ENCODE data around the gene MRPL22.
"Not testable (repeated sequence)": the region's sequence is repeated elsewhere in the genome, so short reads cannot be mapped to it uniquely, and the experiment has no call there.

The MRPL22 gene

GRCh38 chr5:154971501-154971900 is 30.6 kb downstream of the MRPL22 start:
- no peaks in the 10 kb centered on the region for H3K27me3 ChIP-seq (ENCODE audit: insufficient read depth, low read length, poor library complexity)
- no peak for DNase-seq
- H3K4ac ChIP-seq (ENCODE audit: low read depth, low read length), result no peak overlapping the region
- no peak overlapping the region for H2BK15ac ChIP-seq (replicated peaks; ENCODE audit: low read depth)
- H3K23ac ChIP-seq (ENCODE audit: low read length), result no peak overlapping the region
- no peak overlapping the region for H2BK5ac ChIP-seq (ENCODE audit: low read length)
- no peaks in the 10 kb centered on the region for H3K79me1 ChIP-seq (ENCODE audit: low read length)
- no peak overlapping the region for H2BK120ac ChIP-seq (ENCODE audit: low read depth, low read length)
- H3K4me3 ChIP-seq (ENCODE audit: low read length), result no peak overlapping the region
- no peak overlapping the region for H3K56ac ChIP-seq (ENCODE audit: low read length)
- no peak overlapping the region for H4K8ac ChIP-seq (ENCODE audit: low read depth, low read length)
- no CpG with 5 or more reads among the region's 2 CpGs for WGBS (ENCODE audit: extremely low coverage, insufficient coverage, low lambda C conversion rate)
- H3K4me1 ChIP-seq (ENCODE audit: control insufficient read depth, low read depth, low read length), result no peaks in the 10 kb centered on the region
- H3K79me2 ChIP-seq (ENCODE audit: control insufficient read depth, insufficient read depth, low read length), result no peaks in the 10 kb centered on the region
- no peak overlapping the region for H3K4me2 ChIP-seq (ENCODE audit: low read length)
- H4K5ac ChIP-seq (ENCODE audit: low read length), result no peak overlapping the region
- no peak overlapping the region for H3K9ac ChIP-seq (ENCODE audit: low read length)
- no peak overlapping the region for H3K27ac ChIP-seq (ENCODE audit: low read depth, low read length)
- H2AK5ac ChIP-seq (ENCODE audit: low read length), result no peak overlapping the region
- H3K18ac ChIP-seq (ENCODE audit: low read length), result no peak overlapping the region
- H3K36me3 ChIP-seq (ENCODE audit: control insufficient read depth, insufficient read depth, low read length), result no peaks in the 10 kb centered on the region

- DNase-seq, result peak; percentile 45
- no peak overlapping the region for H2BK5ac ChIP-seq (ENCODE audit: low read length)
These were observed 31.7 kb downstream of the MRPL22 start for GRCh38 chr5:154972476-154973080.

GRCh38 chr5:154976082-154976481 is 35.2 kb downstream of the MRPL22 start:
- not testable (repeated sequence) for H3K36me3 ChIP-seq (ENCODE audit: control insufficient read depth, insufficient read depth, low read length); H3K4me2 ChIP-seq (ENCODE audit: low read length); H3K9ac ChIP-seq (ENCODE audit: low read length); H2BK5ac ChIP-seq (ENCODE audit: low read length); H2BK15ac ChIP-seq (replicated peaks; ENCODE audit: low read depth); H3K18ac ChIP-seq (ENCODE audit: low read length); H4K8ac ChIP-seq (ENCODE audit: low read depth, low read length); H3K4ac ChIP-seq (ENCODE audit: low read depth, low read length); H3K4me3 ChIP-seq (ENCODE audit: low read length); H3K56ac ChIP-seq (ENCODE audit: low read length); H2AK5ac ChIP-seq (ENCODE audit: low read length); H3K79me2 ChIP-seq (ENCODE audit: control insufficient read depth, insufficient read depth, low read length); H3K27me3 ChIP-seq (ENCODE audit: insufficient read depth, low read length, poor library complexity); H3K79me1 ChIP-seq (ENCODE audit: low read length); H3K23ac ChIP-seq (ENCODE audit: low read length); H2BK120ac ChIP-seq (ENCODE audit: low read depth, low read length); DNase-seq; H4K5ac ChIP-seq (ENCODE audit: low read length); H3K27ac ChIP-seq (ENCODE audit: low read depth, low read length); H3K4me1 ChIP-seq (ENCODE audit: control insufficient read depth, low read depth, low read length)
- no CpG with 5 or more reads among the region's 9 CpGs for WGBS (ENCODE audit: extremely low coverage, insufficient coverage, low lambda C conversion rate)

More at GRCh38 chr5:154972476-154973080, 31.7 kb downstream of the MRPL22 start:
- no peak overlapping the region for H3K4ac ChIP-seq (ENCODE audit: low read depth, low read length)
- no peak overlapping the region for H3K4me3 ChIP-seq (ENCODE audit: low read length)
- no peak overlapping the region for H4K8ac ChIP-seq (ENCODE audit: low read depth, low read length)
- no peak overlapping the region for H3K27ac ChIP-seq (ENCODE audit: low read depth, low read length)
- H3K4me2 ChIP-seq (ENCODE audit: low read length), result no peak overlapping the region
- no peak overlapping the region for H2BK15ac ChIP-seq (replicated peaks; ENCODE audit: low read depth)
- no peak overlapping the region for H3K23ac ChIP-seq (ENCODE audit: low read length)
- no peaks in the 10 kb centered on the region for H3K79me2 ChIP-seq (ENCODE audit: control insufficient read depth, insufficient read depth, low read length)
- no peak overlapping the region for H3K18ac ChIP-seq (ENCODE audit: low read length)
- H3K56ac ChIP-seq (ENCODE audit: low read length), result no peak overlapping the region
- no peaks in the 10 kb centered on the region for H3K36me3 ChIP-seq (ENCODE audit: control insufficient read depth, insufficient read depth, low read length)
- no peaks in the 10 kb centered on the region for H3K27me3 ChIP-seq (ENCODE audit: insufficient read depth, low read length, poor library complexity)
- H3K79me1 ChIP-seq (ENCODE audit: low read length), result no peaks in the 10 kb centered on the region
- no peak overlapping the region for H2BK120ac ChIP-seq (ENCODE audit: low read depth, low read length)
- no peak overlapping the region for H2AK5ac ChIP-seq (ENCODE audit: low read length)
- no CpG with 5 or more reads among the region's 2 CpGs for WGBS (ENCODE audit: extremely low coverage, insufficient coverage, low lambda C conversion rate)
- no peak overlapping the region for H3K9ac ChIP-seq (ENCODE audit: low read length)
- no peak overlapping the region for H4K5ac ChIP-seq (ENCODE audit: low read length)
- H3K4me1 ChIP-seq (ENCODE audit: control insufficient read depth, low read depth, low read length), result no peaks in the 10 kb centered on the region

- no peak overlapping the region for H4K5ac ChIP-seq (ENCODE audit: low read length)
- no peak overlapping the region for H3K23ac ChIP-seq (ENCODE audit: low read length)
- H3K4me2 ChIP-seq (ENCODE audit: low read length), result no peak overlapping the region
- H3K4me1 ChIP-seq (ENCODE audit: control insufficient read depth, low read depth, low read length), result no peaks in the 10 kb centered on the region
- no peaks in the 10 kb centered on the region for H3K79me1 ChIP-seq (ENCODE audit: low read length)
- WGBS (ENCODE audit: extremely low coverage, insufficient coverage, low lambda C conversion rate), result no CpG with 5 or more reads among the region's 1 CpG
- H2BK120ac ChIP-seq (ENCODE audit: low read depth, low read length), result no peak overlapping the region
- no peak overlapping the region for H3K4me3 ChIP-seq (ENCODE audit: low read length)
- no peak overlapping the region for H3K56ac ChIP-seq (ENCODE audit: low read length)
- no peak overlapping the region for H3K9ac ChIP-seq (ENCODE audit: low read length)
- H2AK5ac ChIP-seq (ENCODE audit: low read length), result no peak overlapping the region
- no peaks in the 10 kb centered on the region for H3K79me2 ChIP-seq (ENCODE audit: control insufficient read depth, insufficient read depth, low read length)
- no peak overlapping the region for H3K27ac ChIP-seq (ENCODE audit: low read depth, low read length)
- H4K8ac ChIP-seq (ENCODE audit: low read depth, low read length), result no peak overlapping the region
- no peak for DNase-seq
- no peak overlapping the region for H3K4ac ChIP-seq (ENCODE audit: low read depth, low read length)
- H3K18ac ChIP-seq (ENCODE audit: low read length), result no peak overlapping the region
- no peaks in the 10 kb centered on the region for H3K27me3 ChIP-seq (ENCODE audit: insufficient read depth, low read length, poor library complexity)
- H3K36me3 ChIP-seq (ENCODE audit: control insufficient read depth, insufficient read depth, low read length), result no peaks in the 10 kb centered on the region
- H2BK15ac ChIP-seq (replicated peaks; ENCODE audit: low read depth), result no peak overlapping the region
- no peak overlapping the region for H2BK5ac ChIP-seq (ENCODE audit: low read length)
These were observed 36.5 kb downstream of the MRPL22 start for GRCh38 chr5:154977409-154977808.

- H2BK15ac ChIP-seq (replicated peaks; ENCODE audit: low read depth); H3K4me1 ChIP-seq (ENCODE audit: control insufficient read depth, low read depth, low read length): not testable (repeated sequence)
- no CpG with 5 or more reads among the region's 2 CpGs for WGBS (ENCODE audit: extremely low coverage, insufficient coverage, low lambda C conversion rate)
These were observed 37.4 kb downstream of the MRPL22 start for GRCh38 chr5:154978294-154978693.

GRCh38 chr5:154984946-154985516 is 44.2 kb downstream of the MRPL22 start:
- Histone ChIP-seq H3K18ac (ENCODE audit: low read length) (no peak overlapping the region), H3K79me1 (ENCODE audit: low read length) (no peaks in the 10 kb centered on the region), H3K4ac (ENCODE audit: low read depth, low read length) (no peak overlapping the region), H3K36me3 (ENCODE audit: control insufficient read depth, insufficient read depth, low read length) (no peaks in the 10 kb centered on the region), H3K27me3 (ENCODE audit: insufficient read depth, low read length, poor library complexity) (no peaks in the 10 kb centered on the region), H4K8ac (ENCODE audit: low read depth, low read length) (no peak overlapping the region), H3K27ac (ENCODE audit: low read depth, low read length) (no peak overlapping the region), H3K79me2 (ENCODE audit: control insufficient read depth, insufficient read depth, low read length) (no peaks in the 10 kb centered on the region), H3K56ac (ENCODE audit: low read length) (no peak overlapping the region), H3K4me2 (ENCODE audit: low read length) (no peak overlapping the region), H4K5ac (ENCODE audit: low read length) (no peak overlapping the region), H2BK120ac (ENCODE audit: low read depth, low read length) (no peak overlapping the region), H2BK15ac (replicated peaks; ENCODE audit: low read depth) (no peak overlapping the region), H3K9ac (ENCODE audit: low read length) (no peak overlapping the region), H3K23ac (ENCODE audit: low read length) (no peak overlapping the region), H3K4me3 (ENCODE audit: low read length) (no peak overlapping the region), H2BK5ac (ENCODE audit: low read length) (no peak overlapping the region), H3K4me1 (ENCODE audit: control insufficient read depth, low read depth, low read length) (no peaks in the 10 kb centered on the region), H2AK5ac (ENCODE audit: low read length) (no peak overlapping the region)
- DNase-seq, result no peak
- WGBS (ENCODE audit: extremely low coverage, insufficient coverage, low lambda C conversion rate), result no CpG with 5 or more reads among the region's 8 CpGs

More at GRCh38 chr5:154978294-154978693, 37.4 kb downstream of the MRPL22 start:
- H3K4ac ChIP-seq (ENCODE audit: low read depth, low read length); H3K4me2 ChIP-seq (ENCODE audit: low read length); H4K5ac ChIP-seq (ENCODE audit: low read length); H3K18ac ChIP-seq (ENCODE audit: low read length); H2BK120ac ChIP-seq (ENCODE audit: low read depth, low read length); H2AK5ac ChIP-seq (ENCODE audit: low read length); H3K9ac ChIP-seq (ENCODE audit: low read length); H3K79me2 ChIP-seq (ENCODE audit: control insufficient read depth, insufficient read depth, low read length); DNase-seq; H2BK5ac ChIP-seq (ENCODE audit: low read length); H3K56ac ChIP-seq (ENCODE audit: low read length); H3K23ac ChIP-seq (ENCODE audit: low read length); H3K27me3 ChIP-seq (ENCODE audit: insufficient read depth, low read length, poor library complexity); H3K27ac ChIP-seq (ENCODE audit: low read depth, low read length); H3K36me3 ChIP-seq (ENCODE audit: control insufficient read depth, insufficient read depth, low read length); H3K79me1 ChIP-seq (ENCODE audit: low read length); H3K4me3 ChIP-seq (ENCODE audit: low read length); H4K8ac ChIP-seq (ENCODE audit: low read depth, low read length): not testable (repeated sequence)

Data from mesendoderm (in vitro differentiated cells).